Hepatocyte (in vitro differentiated cells): Measurements from ENCODE around the gene AUTS2. TPM values are rescaled to one million over a fixed set of nuclear protein-coding genes. Genes with fewer than 3 reads are reported as not detected.

ENCODE experiments used
- DNase-seq: peaks from one replicate; pipeline ENCODE4 v3.0.0-alpha.2; 2016; ENCODE audit warnings: low spot score
- H2AFZ ChIP-seq: fragments of 200-600 bp; sonication (generic); 2 replicates; pipeline ENCODE4 v1.6.0; 2016; ENCODE audit warnings: antibody characterized with exemption, mild to moderate bottlenecking
- H3K27ac ChIP-seq: fragments of 200-600 bp; sonication (generic); 2 replicates; pipeline ENCODE4 v1.5.1; 2016; ENCODE audit warnings: mild to moderate bottlenecking
- H3K27me3 ChIP-seq: fragments of 200-600 bp; sonication (generic); 2 replicates; pipeline ENCODE4 v1.6.1; 2016
- H3K36me3 ChIP-seq: fragments of 200-600 bp; sonication (generic); replicated peaks from 2 replicates; pipeline ENCODE4 v1.5.1; 2016; ENCODE audit warnings: low read depth; ENCODE audit not compliant: insufficient read depth
- H3K4me1 ChIP-seq: fragments of 200-600 bp; sonication (generic); 2 replicates; pipeline ENCODE4 v1.5.1; 2016; ENCODE audit warnings: mild to moderate bottlenecking, moderate library complexity; ENCODE audit not compliant: insufficient read depth
- H3K4me2 ChIP-seq: fragments of 200-600 bp; sonication (generic); 2 replicates; pipeline ENCODE4 v1.6.0; 2016
- H3K4me3 ChIP-seq: fragments of 200-600 bp; sonication (generic); 2 replicates; pipeline ENCODE4 v1.5.1; 2016; ENCODE audit warnings: mild to moderate bottlenecking
- H3K79me2 ChIP-seq: fragments of 200-600 bp; sonication (generic); 2 replicates; pipeline ENCODE4 v1.6.0; 2017; ENCODE audit warnings: mild to moderate bottlenecking
- H3K9me2 ChIP-seq: fragments of 200-600 bp; sonication (generic); replicated peaks from 2 replicates; pipeline ENCODE4 v1.6.0; 2017; ENCODE audit warnings: mild to moderate bottlenecking; ENCODE audit not compliant: insufficient read depth
- H3K9me3 ChIP-seq: fragments of 200-600 bp; sonication (generic); 2 replicates; pipeline ENCODE4 v1.5.1; 2016; ENCODE audit warnings: low read depth, mild to moderate bottlenecking
- H4K20me1 ChIP-seq: fragments of 200-600 bp; sonication (generic); 2 replicates; pipeline ENCODE4 v1.6.0; 2016; ENCODE audit warnings: mild to moderate bottlenecking; ENCODE audit not compliant: insufficient read depth, poor library complexity, severe bottlenecking
- CTCF ChIP-seq: fragments of 200-600 bp; sonication (generic); IDR thresholded peaks from 2 replicates; pipeline ENCODE4 v1.5.1; 2016; ENCODE audit warnings: antibody characterized with exemption, mild to moderate bottlenecking; ENCODE audit not compliant: poor library complexity
- EZH2 ChIP-seq: fragments of 200-600 bp; sonication (generic); IDR thresholded peaks from 2 replicates; pipeline ENCODE4 v1.6.1; 2016; ENCODE audit warnings: antibody characterized with exemption, mild to moderate bottlenecking, borderline replicate concordance
- EZH2phosphoT487 ChIP-seq: fragments of 200-600 bp; sonication (generic); IDR thresholded peaks from one replicate; pipeline ENCODE4 v1.6.1; 2018; ENCODE audit warnings: antibody characterized with exemption, mild to moderate bottlenecking, low read depth, moderate library complexity; ENCODE audit not compliant: unreplicated experiment, severe bottlenecking
- WGBS: methylation state at CpG from one replicate; pipeline ENCODE4 v1.1.6; 2016; ENCODE audit warnings: low lambda C conversion rate; ENCODE audit errors: missing lambda C conversion rate; 5-methylcytosine and 5-hydroxymethylcytosine counted together
- polyA plus RNA-seq: library from polyadenylated mRNA; unstranded; fragments of >200 nt; fragmentation: Nextera tagmentation; extraction: Ambion mirVana; gene quantifications from 2 replicates; pipeline ENCODE4 v1.2.1, GENCODE V29; 2016
- total RNA-seq: library from RNA; depleted of rRNA; stranded (reverse); fragments of >200 nt; gene quantifications from 2 replicates; pipeline ENCODE4 v1.2.3, GENCODE V29; 2014

Gene AUTS2
- total and polyA plus RNA-seq, 2 experiments from 2014 or later = 34.4 to 40.9 TPM

GRCh38 chr7:70799841-70800405 lies 1201.6 kb downstream of the AUTS2 start:
- Histone ChIP-seq H3K4me2 (no peak overlapping the region), H2AFZ (no peak overlapping the region), H3K4me3 (no peak overlapping the region), H3K9me2 (no peaks in the 10 kb centered on the region), H3K9me3 (peaks cover 4% of the 10 kb centered on the region), H3K79me2 (no peaks in the 10 kb centered on the region), H4K20me1 (no peaks in the 10 kb centered on the region), H3K36me3 (no peaks in the 10 kb centered on the region), H3K27me3 (no peaks in the 10 kb centered on the region), H3K27ac (no peak overlapping the region), H3K4me1 (no peaks in the 10 kb centered on the region)
- TF ChIP-seq EZH2phosphoT487 (no peak), EZH2 (no peak), CTCF (no peak)
- 91% methylated on average over 4 of the region's 4 CpGs for WGBS
- DNase-seq = no peak

GRCh38 chr7:70805360-70805759 lies 1207.1 kb downstream of the AUTS2 start:
- no peak for DNase-seq
- Histone ChIP-seq H3K4me1 (no peaks in the 10 kb centered on the region), H2AFZ (no peak overlapping the region), H3K4me3 (no peak overlapping the region), H3K9me2 (no peaks in the 10 kb centered on the region), H3K27ac (no peak overlapping the region), H3K27me3 (no peaks in the 10 kb centered on the region), H3K36me3 (no peaks in the 10 kb centered on the region), H4K20me1 (no peaks in the 10 kb centered on the region), H3K79me2 (no peaks in the 10 kb centered on the region), H3K4me2 (no peak overlapping the region), H3K9me3 (no peaks in the 10 kb centered on the region)
- WGBS = 79% methylated on average over 7 of the region's 7 CpGs
- TF ChIP-seq CTCF = no peak
- no peak for TF ChIP-seq EZH2
- TF ChIP-seq EZH2phosphoT487 = no peak

GRCh38 chr7:70807650-70808049 lies 1209.4 kb downstream of the AUTS2 start:
- TF ChIP-seq EZH2 = no peak
- WGBS = 80% methylated on average over 11 of the region's 11 CpGs
- no peaks in the 10 kb centered on the region for H3K4me1 ChIP-seq
- H3K4me2 ChIP-seq = no peak overlapping the region
- H3K27ac ChIP-seq = no peak overlapping the region
- no peak overlapping the region for H2AFZ ChIP-seq
- H3K9me2 ChIP-seq = no peaks in the 10 kb centered on the region
- H3K9me3 ChIP-seq = no peaks in the 10 kb centered on the region
- H3K36me3 ChIP-seq = no peaks in the 10 kb centered on the region
- no peaks in the 10 kb centered on the region for H4K20me1 ChIP-seq
- H3K4me3 ChIP-seq = no peak overlapping the region
- no peak for DNase-seq
- no peaks in the 10 kb centered on the region for H3K79me2 ChIP-seq
- no peaks in the 10 kb centered on the region for H3K27me3 ChIP-seq

GRCh38 chr7:70808876-70809275 lies 1210.6 kb downstream of the AUTS2 start:
- Histone ChIP-seq H3K9me2 (no peaks in the 10 kb centered on the region), H3K27me3 (no peaks in the 10 kb centered on the region), H2AFZ (no peak overlapping the region), H3K79me2 (no peaks in the 10 kb centered on the region), H3K9me3 (no peaks in the 10 kb centered on the region), H3K4me2 (no peak overlapping the region), H3K4me3 (no peak overlapping the region), H3K4me1 (no peaks in the 10 kb centered on the region), H4K20me1 (no peaks in the 10 kb centered on the region), H3K36me3 (no peaks in the 10 kb centered on the region), H3K27ac (no peak overlapping the region)
- no peak for DNase-seq
- no peak for TF ChIP-seq CTCF
- TF ChIP-seq EZH2 = no peak
- WGBS = 78% methylated on average over 6 of the region's 6 CpGs
